Natural killer cell (primary cell): ENCODE data around the gene LGALS3. TPM values are rescaled to one million over a fixed set of nuclear protein-coding genes. Genes with fewer than 3 reads are reported as not detected.

ENCODE experiments used
- ATAC-seq, 3 donors: fragments of 150-1000 bp in 2 of 3; fragments of 200-7000 bp in 1 of 3; cut with Tn5 transposase; 1 replicate in 1 of 3; 2 replicates in 2 of 3; pipeline ENCODE4 v1.10.0; 2021; ENCODE audit warnings: mild to moderate bottlenecking in 2 of 3, moderate library complexity in 2 of 3
- DNase-seq, 2 donors: peaks; one replicate each; pipeline versions ENCODE4 v3.0.0 to v3.0.0-alpha.2; 2013 to 2021; ENCODE audit warnings: mixed read lengths in 1 of 2
- H3K27ac ChIP-seq: one replicate; pipeline ENCODE4 v1.5.1; 2013; ENCODE audit warnings: mild to moderate bottlenecking, low read length
- H3K27me3 ChIP-seq: one replicate; pipeline ENCODE4 v1.6.1; 2013; ENCODE audit warnings: low read length; ENCODE audit not compliant: control insufficient read depth, insufficient read depth
- H3K36me3 ChIP-seq: one replicate; pipeline ENCODE4 v1.6.1; 2013; ENCODE audit warnings: low read length; ENCODE audit not compliant: control insufficient read depth, insufficient read depth
- H3K4me1 ChIP-seq: one replicate; pipeline ENCODE4 v1.6.1; 2013; ENCODE audit warnings: low read length; ENCODE audit not compliant: control insufficient read depth, insufficient read depth
- H3K4me3 ChIP-seq: one replicate; pipeline ENCODE4 v1.5.1; 2013; ENCODE audit warnings: low read length
- H3K9me3 ChIP-seq: one replicate; pipeline ENCODE4 v1.6.1; 2013; ENCODE audit warnings: low read length; ENCODE audit not compliant: control insufficient read depth, insufficient read depth
- H3K27ac Mint-ChIP-seq, 2 donors: one replicate each; pipeline ENCODE4 v1.8.0; 2022; ENCODE audit warnings: mild to moderate bottlenecking in 2 of 2, mixed read lengths in 2 of 2, moderate library complexity in 1 of 2
- H3K27me3 Mint-ChIP-seq, 2 donors: one replicate each; pipeline ENCODE4 v1.8.0; 2022; ENCODE audit warnings: low read depth in 2 of 2, mixed read lengths in 2 of 2
- H3K36me3 Mint-ChIP-seq: one replicate; pipeline ENCODE4 v1.8.0; 2022; ENCODE audit warnings: mixed read lengths
- H3K4me1 Mint-ChIP-seq, 2 donors: one replicate each; pipeline ENCODE4 v1.8.0; 2022; ENCODE audit warnings: mixed read lengths in 2 of 2
- H3K4me3 Mint-ChIP-seq: one replicate; pipeline ENCODE4 v1.8.0; 2022; ENCODE audit warnings: mild to moderate bottlenecking, moderate library complexity, mixed read lengths
- H3K9me3 Mint-ChIP-seq, 2 donors: one replicate each; pipeline ENCODE4 v1.8.0; 2022; ENCODE audit warnings: mixed read lengths in 2 of 2
- CTCF ChIP-seq: fragments of 200-600 bp; IDR thresholded peaks from one replicate; pipeline ENCODE4 v1.8.0; 2022; ENCODE audit warnings: antibody characterized with exemption
- WGBS: methylation state at CpG from one replicate; pipeline ENCODE4 v1.1.7; 2013; ENCODE audit warnings: missing lambda C conversion rate; ENCODE audit not compliant: insufficient coverage; 5-methylcytosine and 5-hydroxymethylcytosine counted together
- intact Hi-C: fragments of 100-400 bp; cut with micrococcal nuclease; formaldehyde crosslinking; loops from one replicate; pipeline ENCODE4 v1.14.2; 2022
- total RNA-seq, 4 donors: library from RNA; stranded (reverse); fragments of 120-200 nt in 1 of 4; gene quantifications; one replicate each; pipeline versions ENCODE4 v1.2.3 to v1.2.4, GENCODE V29; 2013 to 2022

Gene LGALS3
- total RNA-seq, 3 donors from 2014 or later (not counting 1 experiment from before 2014, with no cell fraction given): 10.8 to 35.7 (median 17.1) TPM

DNA sequence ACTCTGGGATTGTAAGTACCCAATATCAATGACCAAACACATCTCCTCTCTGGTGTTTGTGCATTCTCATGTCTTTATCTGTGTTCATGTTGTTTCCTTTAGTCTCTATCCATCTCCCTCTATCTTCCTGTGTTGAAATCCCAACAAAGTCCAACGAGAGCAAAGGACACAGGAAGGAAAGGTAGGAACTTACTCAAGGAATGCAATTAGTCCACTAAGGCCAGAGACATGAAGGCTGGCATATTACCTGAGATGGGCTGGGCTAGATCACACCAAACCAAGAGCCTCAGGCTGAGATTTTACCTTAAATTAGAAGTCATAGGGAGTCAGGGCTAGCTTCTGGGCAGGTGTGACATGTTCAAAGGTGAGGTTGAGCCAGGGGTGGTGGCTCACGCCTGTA lies 14.3 kb upstream of the LGALS3 start:
- DNase-seq (no peak), ATAC-seq (no peak)
- Mint-ChIP-seq H3K36me3 (no peaks in the 10 kb centered on the region), H3K4me1 (peaks cover 0 to 13% of the 10 kb centered on the region in 2 donors), H3K4me3 (no peak overlapping the region), H3K9me3 (no peaks in the 10 kb centered on the region), H3K27ac (no peak overlapping the region), H3K27me3 (peaks cover 0 to 4% of the 10 kb centered on the region in 2 donors)
- 56% methylated on average over 2 of the region's 2 CpGs for WGBS
- no peak overlapping the region for H3K4me3 ChIP-seq
- H3K9me3 ChIP-seq: no peaks in the 10 kb centered on the region
- no peak overlapping the region for H3K27ac ChIP-seq
- no peaks in the 10 kb centered on the region for H3K27me3 ChIP-seq
- TF ChIP-seq CTCF: no peak
- peaks cover 9% of the 10 kb centered on the region for H3K4me1 ChIP-seq
- H3K36me3 ChIP-seq: no peaks in the 10 kb centered on the region
- intact Hi-C loops: no loop called here

- DNase-seq (no peak), ATAC-seq (no peak)
- TF ChIP-seq CTCF: no peak
- peaks cover 13% of the 10 kb centered on the region for H3K4me1 ChIP-seq
- 85% methylated on average over 3 of the region's 3 CpGs for WGBS
- H3K4me3 ChIP-seq: no peak overlapping the region
- H3K4me3 Mint-ChIP-seq: no peak overlapping the region
- peaks cover 0 to 4% of the 10 kb centered on the region in 2 donors for H3K27me3 Mint-ChIP-seq
- H3K9me3 ChIP-seq: no peaks in the 10 kb centered on the region
- no peaks in the 10 kb centered on the region for H3K36me3 ChIP-seq
- no peak overlapping the region for H3K27ac ChIP-seq
- H3K36me3 Mint-ChIP-seq: no peaks in the 10 kb centered on the region
- H3K9me3 Mint-ChIP-seq: no peaks in the 10 kb centered on the region
- H3K27me3 ChIP-seq: no peaks in the 10 kb centered on the region
- no peak overlapping the region for H3K27ac Mint-ChIP-seq
- H3K4me1 Mint-ChIP-seq: peaks cover 5 to 19% of the 10 kb centered on the region in 2 donors
- intact Hi-C loops: no loop called here
Measured at GRCh38 chr14:55115460-55115859, 13.6 kb upstream of the LGALS3 start.

GRCh38 chr14:55115861-55116245 lies 13.2 kb upstream of the LGALS3 start:
- no peak for TF ChIP-seq CTCF
- Mint-ChIP-seq H3K9me3 (no peaks in the 10 kb centered on the region), H3K27ac (no peak overlapping the region), H3K36me3 (no peaks in the 10 kb centered on the region), H3K4me3 (no peak overlapping the region), H3K27me3 (peaks cover 0 to 4% of the 10 kb centered on the region in 2 donors), H3K4me1 (peaks cover 8 to 22% of the 10 kb centered on the region in 2 donors)
- H3K4me3 ChIP-seq: no peak overlapping the region
- no peak for ATAC-seq
- over 99% methylated on average over 4 of the region's 4 CpGs for whole genome bisulfite sequencing
- DNase-seq: no peak
- intact Hi-C loops: no loop called here
- no peaks in the 10 kb centered on the region for H3K27me3 ChIP-seq
- H3K4me1 ChIP-seq: peaks cover 15% of the 10 kb centered on the region
- H3K27ac ChIP-seq: no peak overlapping the region
- no peaks in the 10 kb centered on the region for H3K9me3 ChIP-seq
- H3K36me3 ChIP-seq: no peaks in the 10 kb centered on the region

- no peak overlapping the region for H3K27ac ChIP-seq
- no peak for TF ChIP-seq CTCF
Measured at GRCh38 chr14:55116246-55117030, 12.6 kb upstream of the LGALS3 start.

More at GRCh38 chr14:55116246-55117030, 12.6 kb upstream of the LGALS3 start:
- intact Hi-C loops: no loop called here
- Histone ChIP-seq H3K36me3 (no peaks in the 10 kb centered on the region), H3K27me3 (no peaks in the 10 kb centered on the region), H3K4me3 (no peak overlapping the region), H3K9me3 (no peaks in the 10 kb centered on the region), H3K4me1 (peaks cover 20% of the 10 kb centered on the region)
- Mint-ChIP-seq H3K27me3 (peaks cover 0 to 4% of the 10 kb centered on the region in 2 donors), H3K9me3 (no peaks in the 10 kb centered on the region), H3K4me1 (peaks cover 13 to 28% of the 10 kb centered on the region in 2 donors), H3K4me3 (no peak overlapping the region), H3K27ac (no peak overlapping the region), H3K36me3 (no peaks in the 10 kb centered on the region)
- 86% methylated on average over 11 of the region's 11 CpGs for WGBS
- DNase-seq: no peak
- ATAC-seq: no peak
